Middle frontal gyrus (tissue), 1 donor: Measurements from ENCODE around the gene PPP6R1.

Source experiments
- DNase-seq: peaks from one replicate; pipeline ENCODE4 v3.0.0-alpha.2; 2015; ENCODE audit warnings: low spot score; ENCODE audit errors: extremely low spot score

Gene PPP6R1

GRCh38 chr19:55279770-55280643, 21.2 kb upstream of the PPP6R1 start, which contains the start of gene HSPBP1:
Gene HSPBP1, minus strand, starts transcription at chr19:55280110. Its CDS starts 502 bp downstream, at chr19:55279608.
- peak; percentile 90 for DNase-seq

DNA sequence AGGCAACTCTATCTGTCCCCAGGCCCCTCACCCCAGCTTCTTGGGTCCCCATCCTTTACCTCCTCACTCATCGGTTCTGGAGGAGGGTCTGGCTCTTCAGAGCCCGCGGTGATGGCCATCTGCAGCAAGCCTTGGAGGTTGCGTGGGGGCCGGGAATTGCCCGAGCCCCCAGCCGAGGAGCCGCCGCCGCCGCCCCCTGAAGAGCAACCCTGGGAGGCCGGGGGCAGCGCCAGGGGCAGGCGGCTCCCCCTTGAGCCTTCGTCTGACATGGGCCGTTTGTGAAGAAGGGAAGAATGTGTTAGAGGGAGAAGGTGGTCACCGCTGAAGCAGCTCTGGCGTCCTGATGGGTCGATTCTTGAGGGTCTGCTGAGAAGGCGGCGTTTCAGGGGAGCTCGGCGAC, 20.5 kb upstream of the PPP6R1 start:
- no peak for DNase-seq

DNA sequence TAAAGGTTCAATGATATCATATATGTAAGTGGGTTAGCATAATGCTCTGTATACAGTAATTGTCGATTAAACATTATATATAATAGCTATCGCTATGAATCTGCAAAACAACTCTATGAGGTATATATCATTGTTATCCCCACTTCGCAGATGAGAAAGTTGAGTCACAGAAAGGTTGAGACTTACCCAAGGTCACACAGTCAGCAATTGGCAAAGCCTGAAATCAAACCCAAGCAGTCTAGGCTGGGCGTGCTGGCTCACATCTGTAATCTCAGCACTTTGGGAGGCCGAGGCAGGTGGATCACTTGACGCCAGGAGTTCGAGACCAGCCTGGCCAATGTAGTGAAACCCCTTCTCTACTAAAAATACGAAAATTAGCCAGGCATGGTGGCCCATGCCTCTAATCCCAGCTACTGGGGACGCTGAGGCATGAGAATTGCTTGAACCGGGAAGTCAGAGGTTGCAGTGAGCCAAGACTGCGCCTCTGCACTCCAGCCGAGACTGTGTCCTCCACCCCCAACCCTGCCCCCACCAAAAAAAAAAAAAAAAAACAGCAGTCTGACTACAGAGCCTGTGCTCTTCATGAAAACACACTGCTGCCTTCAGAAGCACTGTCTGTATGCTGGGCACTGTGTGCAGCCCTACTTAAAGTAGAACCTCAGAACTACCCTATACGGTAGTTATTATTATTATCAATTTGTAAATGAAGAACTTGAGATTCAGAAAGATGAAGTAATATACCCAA, 19.7 kb upstream of the PPP6R1 start:
- no peak for DNase-seq

GRCh38 chr19:55277494-55277893, 18.7 kb upstream of the PPP6R1 start:
- no peak for DNase-seq

DNA sequence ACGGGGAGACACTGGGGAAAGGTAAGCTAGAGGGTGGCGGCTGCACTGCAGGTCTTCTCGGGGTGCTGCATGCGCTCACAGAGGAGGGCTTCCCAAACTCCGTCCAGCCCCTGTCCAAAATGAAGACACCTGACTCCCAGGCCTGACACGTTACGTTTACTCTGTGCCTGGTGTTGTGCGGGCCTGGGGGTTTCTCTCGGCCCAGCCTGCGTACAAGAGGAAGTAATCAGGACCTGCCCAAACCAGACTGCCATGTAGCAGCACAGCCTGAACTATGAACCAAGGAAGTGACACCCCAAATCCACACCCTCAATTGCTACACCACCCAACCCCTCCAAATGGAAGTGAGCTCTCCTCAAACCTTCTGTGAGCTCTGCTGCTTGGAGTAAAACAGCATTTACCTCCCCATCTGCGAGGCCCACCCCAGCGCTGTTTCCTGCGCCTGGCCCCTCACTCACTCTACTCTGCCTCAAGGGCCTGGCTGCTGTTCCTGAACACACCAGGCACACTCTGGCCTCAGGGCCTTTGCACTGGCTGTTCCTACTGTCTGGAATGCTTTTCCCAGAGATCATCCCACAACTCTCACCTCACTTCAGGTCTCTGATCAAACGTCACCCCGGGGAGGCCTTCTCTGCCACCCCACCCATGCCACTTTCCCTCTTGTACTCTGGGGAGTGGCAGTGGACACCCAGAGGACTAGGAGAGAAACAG, 18.1 kb upstream of the PPP6R1 start:
- no peak for DNase-seq

- DNase-seq = no peak
These were observed 17.3 kb upstream of the PPP6R1 start for GRCh38 chr19:55275851-55276719.

GRCh38 chr19:55273978-55274707, 15.3 kb upstream of the PPP6R1 start:
- no peak for DNase-seq

- DNase-seq = no peak
These were observed 13.3 kb upstream of the PPP6R1 start for GRCh38 chr19:55272142-55272541.

GRCh38 chr19:55270172-55270942, 11.5 kb upstream of the PPP6R1 start:
- no peak for DNase-seq

- no peak for DNase-seq
These were observed 10.5 kb upstream of the PPP6R1 start for GRCh38 chr19:55269299-55269698.

GRCh38 chr19:55266840-55267239, 8.0 kb upstream of the PPP6R1 start:
- no peak for DNase-seq

- no peak for DNase-seq
These were observed 7.6 kb upstream of the PPP6R1 start for GRCh38 chr19:55266404-55266803.

GRCh38 chr19:55265723-55266386, 7.0 kb upstream of the PPP6R1 start:
- no peak for DNase-seq

DNA sequence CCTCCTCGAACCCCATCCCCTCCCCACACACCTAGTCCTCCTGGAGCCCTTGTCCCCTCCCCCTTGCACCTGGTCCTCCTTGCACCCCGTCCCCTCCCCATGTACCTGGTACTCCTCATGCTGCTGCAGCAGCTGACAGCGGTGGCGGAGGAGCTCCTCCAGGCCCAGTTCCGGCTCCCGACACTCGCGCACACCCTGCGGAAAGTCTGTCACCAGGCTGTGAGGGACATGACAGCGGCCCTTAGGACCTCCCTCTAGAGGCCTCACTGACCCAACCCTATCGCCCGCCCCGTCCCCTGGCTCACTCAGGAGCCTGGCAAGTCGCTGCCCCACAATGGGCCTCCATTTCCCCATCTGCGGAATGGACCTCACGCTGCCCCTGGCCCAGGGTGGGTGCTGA, 6.4 kb upstream of the PPP6R1 start:
- DNase-seq = no peak

- DNase-seq = no peak
These were observed 5.7 kb upstream of the PPP6R1 start for GRCh38 chr19:55264531-55264930.

GRCh38 chr19:55262359-55262758, 3.5 kb upstream of the PPP6R1 start:
- DNase-seq = no peak

GRCh38 chr19:55261671-55262126, 2.9 kb upstream of the PPP6R1 start:
- no peak for DNase-seq

DNA sequence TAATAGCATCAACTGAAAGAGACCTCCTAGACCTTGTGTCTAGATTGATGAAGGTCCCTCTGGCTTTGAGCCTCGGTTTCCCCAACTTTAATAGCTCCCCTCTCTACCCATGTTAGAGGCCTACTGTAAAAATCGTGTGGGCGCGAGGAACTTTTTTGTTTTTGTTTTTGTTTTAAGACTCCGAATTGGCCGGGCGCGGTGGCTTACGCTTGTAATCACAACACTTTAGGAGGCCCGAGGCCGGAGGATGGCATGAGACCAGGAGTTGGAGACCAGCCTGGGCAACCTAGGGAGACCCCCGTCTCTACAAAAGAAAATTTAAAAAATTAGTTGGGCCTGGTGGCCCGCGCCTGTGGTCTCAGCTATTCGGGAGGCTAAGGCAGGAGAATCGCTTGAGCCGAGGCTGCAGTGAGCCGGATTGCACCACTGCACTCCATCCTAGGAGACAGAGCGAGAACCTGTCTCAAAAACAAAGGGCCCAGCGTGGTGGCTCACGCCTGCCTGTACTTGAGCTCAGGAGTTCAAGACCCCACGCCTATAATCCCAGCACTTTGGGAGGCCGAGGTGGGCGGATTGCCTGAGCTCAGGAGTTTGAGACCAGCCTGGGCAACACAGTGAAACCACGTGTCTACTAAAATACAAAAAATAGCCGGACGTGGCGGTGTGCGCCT, 858 bp upstream of the PPP6R1 start:
- no peak for DNase-seq
